HG03175 (cell line): ENCODE data around the gene ZNF784.

Source experiments
- ATAC-seq: cut with Tn5 transposase; IDR thresholded peaks from one replicate; pipeline ENCODE4 v1.9.1; 2021; ENCODE audit warnings: mild to moderate bottlenecking, moderate library complexity; ENCODE audit not compliant: unreplicated experiment

The ZNF784 gene

GRCh38 chr19:55621673-55622231 is 2.6 kb downstream of the ZNF784 start:
- no peak for ATAC-seq

- no peak for ATAC-seq
Observed at GRCh38 chr19:55621205-55621672, 3.1 kb downstream of the ZNF784 start.

- no peak for ATAC-seq
Observed at GRCh38 chr19:55620410-55621204, 3.8 kb downstream of the ZNF784 start.

GRCh38 chr19:55619286-55619685 is 5.1 kb downstream of the ZNF784 start:
- ATAC-seq: no peak

GRCh38 chr19:55618426-55618825 is 5.9 kb downstream of the ZNF784 start:
- ATAC-seq: no peak

GRCh38 chr19:55617426-55617825 is 6.9 kb downstream of the ZNF784 start:
- no peak for ATAC-seq

GRCh38 chr19:55616395-55616875 is 7.9 kb downstream of the ZNF784 start:
- ATAC-seq: no peak

GRCh38 chr19:55615543-55616394 is 8.6 kb downstream of the ZNF784 start:
- ATAC-seq: no peak

- ATAC-seq: no peak
Observed at GRCh38 chr19:55614711-55615542, 9.4 kb downstream of the ZNF784 start.

- ATAC-seq: no peak
Observed at GRCh38 chr19:55613930-55614710, 10.2 kb downstream of the ZNF784 start.

- ATAC-seq: no peak
Observed at GRCh38 chr19:55613396-55613795, 11.0 kb downstream of the ZNF784 start.

- no peak for ATAC-seq
Observed at GRCh38 chr19:55611983-55612645, 12.3 kb downstream of the ZNF784 start.

- no peak for ATAC-seq
Observed at GRCh38 chr19:55611300-55611982, 12.9 kb downstream of the ZNF784 start.

- no peak for ATAC-seq
Observed at GRCh38 chr19:55609326-55609725, 15.0 kb downstream of the ZNF784 start.

GRCh38 chr19:55606817-55607216 is 17.5 kb downstream of the ZNF784 start:
- ATAC-seq: no peak

GRCh38 chr19:55606471-55606787 is 17.9 kb downstream of the ZNF784 start:
- no peak for ATAC-seq

- peak; percentile 37 for ATAC-seq
Observed at GRCh38 chr19:55605637-55606470, 18.5 kb downstream of the ZNF784 start, which contains the start of gene ZNF865. Gene ZNF865 (plus strand): TSS chr19:55605647. CDS start chr19:55613619, 7,972 bp downstream.

- peak; percentile 76 for ATAC-seq
Observed at GRCh38 chr19:55605207-55605636, 19.1 kb downstream of the ZNF784 start.
